ENCODE data around the gene GAGE13. TPM values are rescaled to one million over a fixed set of nuclear protein-coding genes. Genes with fewer than 3 reads are reported as not detected.
A peak's percentile ranks its signal among the peaks of the same experiment; 100 is the strongest.

Gene GAGE13
- total and polyA plus RNA-seq, 2 of the 8 experiments (the other 6 are each of a cell fraction or from before 2014, with no cell fraction given) = not detected

- peak; percentile 74 to 84 for TF ChIP-seq RAD21 (IDR thresholded peaks at IDR 0.05 in 1 of 2, conservative IDR thresholded peaks at IDR 0.05 in 1 of 2; ENCODE audit: low read depth in 2 of 2, low read length in 2 of 2)
- TF ChIP-seq CHD7 (IDR thresholded peaks at IDR 0.05; ENCODE audit: insufficient replicate concordance, low read length) = no peak
- no peak for TF ChIP-seq HDAC6 (IDR thresholded peaks at IDR 0.05; ENCODE audit: low read depth, low read length)
Observed at GRCh38 chrX:49291615-49292337, 39.6 kb upstream of the GAGE13 start (continued).
